ENCODE data around the gene PRKCE. TPM values are rescaled to one million over a fixed set of nuclear protein-coding genes. Genes with fewer than 3 reads are reported as not detected.

The PRKCE gene
- total RNA-seq, 1 experiment from 2014 or later = 1.3 TPM

DNA sequence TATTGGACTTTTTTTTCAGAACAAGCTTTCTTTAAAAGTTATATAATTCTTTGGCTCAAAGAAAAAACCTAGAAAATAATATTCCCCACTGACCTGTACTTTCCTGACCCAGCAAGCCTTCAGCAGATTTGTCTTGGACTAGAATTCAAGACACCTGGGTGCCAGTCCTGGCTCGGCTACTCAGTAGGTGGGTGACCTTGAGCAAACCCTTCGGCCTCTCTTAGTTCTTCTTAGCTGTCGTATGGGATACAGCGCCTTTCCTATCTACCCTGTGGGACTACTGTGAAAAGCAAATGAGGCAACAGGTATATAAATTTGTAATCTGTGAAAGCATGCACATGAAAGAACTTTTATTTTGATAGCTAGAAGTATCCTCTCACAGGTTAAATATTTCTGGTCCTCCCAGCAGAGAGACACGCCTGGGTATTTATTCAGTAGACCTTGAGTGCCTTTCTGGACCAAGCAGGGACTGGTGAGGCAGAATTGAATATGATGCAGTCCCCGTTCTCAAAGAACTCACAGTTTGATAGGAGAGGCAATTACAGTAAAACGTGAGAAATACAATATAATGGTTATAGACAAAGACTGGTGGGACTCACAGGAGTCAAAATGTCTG, 576.3 kb downstream of the PRKCE start:
- H4K20me1 ChIP-seq (ENCODE audit: control insufficient read depth, insufficient read depth, insufficient read length) = no peaks in the 10 kb centered on the region
- H4K5ac ChIP-seq (ENCODE audit: insufficient read length, low read depth, low read length) = no peak overlapping the region
- no peak overlapping the region for H3K23ac ChIP-seq (ENCODE audit: insufficient read length, low read depth, low read length)
- no peaks in the 10 kb centered on the region for H3K27me3 ChIP-seq (ENCODE audit: insufficient read depth, low read length)
- H3K79me2 ChIP-seq (ENCODE audit: insufficient read depth, low read length) = no peaks in the 10 kb centered on the region
- H2BK120ac ChIP-seq (ENCODE audit: low read depth, low read length, poor library complexity, severe bottlenecking) = no peak overlapping the region
- H2BK5ac ChIP-seq (ENCODE audit: insufficient read length, low read length) = no peak overlapping the region
- H3K56ac ChIP-seq (ENCODE audit: insufficient read length, low read depth, low read length) = no peak overlapping the region
- H2BK15ac ChIP-seq (ENCODE audit: low read depth, low read length) = no peak overlapping the region
- no peaks in the 10 kb centered on the region for H3K9me3 ChIP-seq (ENCODE audit: control insufficient read depth, low read depth, low read length)
- no peak overlapping the region for H2BK12ac ChIP-seq (ENCODE audit: insufficient read length, low read depth, low read length)
- no peak overlapping the region for H3K4me2 ChIP-seq (ENCODE audit: insufficient read depth, insufficient read length, low read length)
- no peak overlapping the region for H3K14ac ChIP-seq (ENCODE audit: insufficient read depth, low read length)
- no peak overlapping the region for H4K91ac ChIP-seq (ENCODE audit: insufficient read length, low read depth, low read length)
- no peak overlapping the region for H3K18ac ChIP-seq (ENCODE audit: insufficient read length, low read depth, low read length)
- no peak overlapping the region for H3K9ac ChIP-seq (ENCODE audit: extremely low read depth, insufficient read length, low read length)
- Mint-ChIP-seq H3K27me3 (ENCODE audit: low read depth) (peaks cover 5% of the 10 kb centered on the region; the same call in 1 of the 2 replicates), H3K9me3 (peaks cover 0 to 7% of the 10 kb centered on the region in 2 experiments; a peak in 2 of 5 replicates), H3K27ac (no peak overlapping the region), H3K4me3 (no peak overlapping the region), H3K36me3 (ENCODE audit: insufficient read depth in 1 of 3, low read depth in 3 of 3) (no peaks in the 10 kb centered on the region; a peak in 2 of 7 replicates), H3K4me1 (peaks cover 36 to 37% of the 10 kb centered on the region in 2 experiments)
- no peaks in the 10 kb centered on the region for H3K79me1 ChIP-seq (ENCODE audit: insufficient read depth, low read depth, low read length, poor library complexity, severe bottlenecking)
- peaks cover 5% of the 10 kb centered on the region; the same call in 1 of the 2 replicates for H3K4me1 ChIP-seq (ENCODE audit: insufficient read depth, low read length)
- no peak overlapping the region for H2BK20ac ChIP-seq (ENCODE audit: low read depth, low read length, poor library complexity, severe bottlenecking)
- no CpG with 5 or more reads among the region's 7 CpGs for WGBS (ENCODE audit: extremely low coverage, insufficient read length, low lambda C conversion rate)
- H2AFZ ChIP-seq (ENCODE audit: low read length) = no peak overlapping the region
- TF ChIP-seq CTCF (conservative IDR thresholded peaks at IDR 0.05) = no peak
- H4K8ac ChIP-seq (replicated peaks; ENCODE audit: insufficient read length, low read depth, low read length) = no peak overlapping the region
- H2AK5ac ChIP-seq (ENCODE audit: insufficient read length, low read length) = no peak overlapping the region
- no peak overlapping the region for H3K4ac ChIP-seq (ENCODE audit: low read depth, low read length)
- no peaks in the 10 kb centered on the region for H3K23me2 ChIP-seq (ENCODE audit: insufficient read length, low read depth, low read length, poor library complexity, severe bottlenecking)
- no peak overlapping the region for H3K27ac ChIP-seq (ENCODE audit: insufficient read length, low read depth, low read length)
- DNase-seq = no peak
- H3T11ph ChIP-seq (ENCODE audit: low read length) = no peak overlapping the region
